K562 (cell line): ENCODE measurements around the gene PPARG. TPM values are rescaled to one million over a fixed set of nuclear protein-coding genes. Genes with fewer than 3 reads are reported as not detected.

Experiments
- ATAC-seq: fragments of 200-7000 bp; cut with Tn5 transposase; 3 replicates; pipeline ENCODE4 v1.9.1; 2020; ENCODE audit warnings: moderate library complexity
- BruUV-seq: library from RNA; stranded (reverse); fragments of 400-500 nt; replicated peaks from 2 replicates; lab custom pipeline; 2021; lab: Mats Ljungman, UMichigan
- CTCF ChIA-PET: fragments of 300-600 bp; formaldehyde crosslinking; extraction: SDS; loops from one replicate; lab custom pipeline; 2021; ENCODE audit warnings: low intra/inter-chr PET ratio; lab: Yijun Ruan, JAX
- POLR2A ChIA-PET: fragments of 300-600, 350-650 bp; sonication (Branson Sonifier 250); formaldehyde crosslinking; extraction: SDS; loops from one replicate; lab custom pipeline; 2021; ENCODE audit warnings: antibody characterized with exemption, inconsistent platforms; lab: Yijun Ruan, JAX
- DNase-seq, 4 experiments: peaks; one replicate each; pipeline versions ENCODE4 v3.0.0 to v3.0.0-alpha.2; 2011 to 2018; ENCODE audit warnings: low spot score in 3 of 4, mixed read lengths in 3 of 4; ENCODE audit errors: extremely low read depth in 1 of 4
- FAIRE-seq: peaks from 2 replicates; lab custom pipeline; 2011; peaks lifted over from hg19 to GRCh38; lab: Jason Lieb, UNC
- H2AFZ ChIP-seq: 2 replicates; pipeline ENCODE4 v1.6.0; 2011; ENCODE audit warnings: low read depth, low read length, control low read depth, inconsistent platforms
- H3K27ac ChIP-seq: fragments of 200-600 bp; 3 replicates; pipeline ENCODE4 v1.8.0; 2011; ENCODE audit warnings: low read depth, mild to moderate bottlenecking, control low read depth, inconsistent platforms, low read length, moderate library complexity, mixed read lengths; ENCODE audit errors: extremely low read depth
- H3K27me3 ChIP-seq, 2 experiments: fragments of 300-600 bp in 1 of 2; 2 replicates in 1 of 2; 3 replicates in 1 of 2; pipeline versions ENCODE4 v1.6.0 to v1.8.0; 2011; ENCODE audit warnings: inconsistent platforms in 2 of 2, low read length in 2 of 2, mild to moderate bottlenecking in 1 of 2, mixed read lengths in 1 of 2, moderate library complexity in 1 of 2; ENCODE audit not compliant: control insufficient read depth in 2 of 2, insufficient read depth in 2 of 2
- H3K36me3 ChIP-seq: fragments of 300-600 bp; 3 replicates; pipeline ENCODE4 v1.8.0; 2011; ENCODE audit warnings: mild to moderate bottlenecking, low read length, inconsistent platforms; ENCODE audit not compliant: control insufficient read depth, insufficient read depth
- H3K4me1 ChIP-seq, 2 experiments: fragments of 200-600 bp in 1 of 2; replicated peaks in 1 of 2; 2 replicates in 1 of 2; 3 replicates in 1 of 2; pipeline versions ENCODE4 v1.5.1 to v1.8.0; 2011; ENCODE audit warnings: inconsistent platforms in 2 of 2, low read length in 2 of 2, mild to moderate bottlenecking in 1 of 2, mixed read lengths in 1 of 2, moderate library complexity in 1 of 2; ENCODE audit not compliant: control insufficient read depth in 2 of 2, insufficient read depth in 2 of 2
- H3K4me2 ChIP-seq: 2 replicates; pipeline ENCODE4 v1.6.1; 2011; ENCODE audit warnings: low read length, control low read depth, inconsistent platforms, mixed read lengths; ENCODE audit not compliant: insufficient read depth
- H3K4me3 ChIP-seq: fragments of 200-600 bp; sonication (generic), shearing (Covaris generic); 2 replicates; pipeline ENCODE4 v1.5.1; 2016; ENCODE audit warnings: control low read depth, inconsistent platforms
- H3K79me2 ChIP-seq: fragments of 200-600 bp; 3 replicates; pipeline ENCODE4 v1.8.0; 2011; ENCODE audit warnings: low read length, inconsistent platforms; ENCODE audit not compliant: control insufficient read depth, insufficient read depth
- H3K9ac ChIP-seq, 2 experiments: 2 replicates each; pipeline versions ENCODE4 v1.6.0 to v1.6.1; 2011; ENCODE audit warnings: low read depth in 2 of 2, low read length in 2 of 2, control low read depth in 1 of 2, inconsistent platforms in 1 of 2, mild to moderate bottlenecking in 1 of 2, mixed read lengths in 1 of 2; ENCODE audit not compliant: insufficient read depth in 1 of 2
- H3K9me1 ChIP-seq: one replicate; pipeline ENCODE4 v1.6.0; 2011; ENCODE audit warnings: inconsistent platforms, mild to moderate bottlenecking, low read length, moderate library complexity; ENCODE audit not compliant: control insufficient read depth, insufficient read depth
- H3K9me3 ChIP-seq: replicated peaks from 2 replicates; pipeline ENCODE4 v1.5.1; 2011; ENCODE audit warnings: low read depth, low read length, inconsistent platforms; ENCODE audit not compliant: control insufficient read depth, insufficient read depth
- H4K20me1 ChIP-seq: replicated peaks from 2 replicates; pipeline ENCODE4 v1.6.1; 2011; ENCODE audit warnings: low read length, inconsistent platforms, mixed read lengths; ENCODE audit not compliant: control insufficient read depth, insufficient read depth
- ARID1B ChIP-seq: fragments of 450-650 bp; IDR thresholded peaks from 2 replicates; pipeline ENCODE4 v1.6.1; 2016; ENCODE audit warnings: antibody characterized with exemption, mild to moderate bottlenecking, inconsistent platforms
- BMI1 ChIP-seq: fragments of 150-350 bp; IDR thresholded peaks from 2 replicates; pipeline ENCODE4 v1.6.1; 2014; ENCODE audit warnings: low read length
- C11orf30 ChIP-seq: fragments of 450-650 bp; IDR thresholded peaks from 2 replicates; pipeline ENCODE4 v1.6.1; 2016; ENCODE audit warnings: low read depth, mild to moderate bottlenecking
- CEBPG ChIP-seq, 3 experiments: fragments of 200-800 bp in 1 of 3; sonication (Bioruptor generic) in 1 of 3; sonication (generic) in 1 of 3; formaldehyde crosslinking in 1 of 3; IDR thresholded peaks in 2 of 3; conservative IDR thresholded peaks in 1 of 3; 2 replicates each; pipeline versions ENCODE4 v1.6.1 to v1.8.0; 2016 to 2022; ENCODE audit warnings: missing compliant biosample characterization in 2 of 3, missing genetic modification characterization in 2 of 3, mild to moderate bottlenecking in 1 of 3, missing genetic modification reagents in 1 of 3
- FOXP1 ChIP-seq: sonication (generic); formaldehyde crosslinking; IDR thresholded peaks from 2 replicates; pipeline ENCODE4 v1.8.0; 2022; ENCODE audit warnings: mild to moderate bottlenecking, missing genetic modification reagents
- NR3C1 ChIP-seq: sonication (generic); formaldehyde crosslinking; IDR thresholded peaks from 2 replicates; pipeline ENCODE4 v1.8.1; 2022; ENCODE audit warnings: missing genetic modification reagents
- SP1 ChIP-seq: sonication (generic); formaldehyde crosslinking; IDR thresholded peaks from 2 replicates; pipeline ENCODE4 v1.8.1; 2022; ENCODE audit warnings: mild to moderate bottlenecking, missing genetic modification reagents
- THRB ChIP-seq: fragments of 450-650 bp; formaldehyde crosslinking; conservative IDR thresholded peaks from 2 replicates; pipeline ENCODE4 v1.4.0; 2022; ENCODE audit warnings: mild to moderate bottlenecking, missing genetic modification characterization
- ZNF133 ChIP-seq: fragments of 250-450 bp; sonication (Bioruptor Pico); IDR thresholded peaks from 2 replicates; pipeline ENCODE4 v1.4.0; 2020; ENCODE audit warnings: mild to moderate bottlenecking
- ZNF232 ChIP-seq: sonication (generic); formaldehyde crosslinking; IDR thresholded peaks from 2 replicates; pipeline ENCODE4 v1.8.0; 2022; ENCODE audit warnings: mild to moderate bottlenecking, missing genetic modification reagents
- ZNF24 ChIP-seq: fragments of 450-650 bp; IDR thresholded peaks from 2 replicates; pipeline ENCODE4 v1.6.1; 2016
- ZNF316 ChIP-seq: fragments of 450-650 bp; IDR thresholded peaks from 2 replicates; pipeline ENCODE4 v1.6.1; 2016
- WGBS: fragments of 100-300 bp; shearing (Covaris generic); methylation state at CpG from one replicate; pipeline ENCODE4 v1.1.6; 2016; ENCODE audit warnings: low coverage, mixed read lengths; ENCODE audit not compliant: insufficient coverage; ENCODE audit errors: missing lambda C conversion rate; 5-methylcytosine and 5-hydroxymethylcytosine counted together
- in situ Hi-C: fragments of 300-500 bp; cut with MboI; formaldehyde crosslinking; loops from 4 replicates; pipeline ENCODE4 v1.15.0; 2018; ENCODE audit warnings: inconsistent platforms, mixed read lengths
- intact Hi-C: fragments of 100-400 bp; cut with micrococcal nuclease; formaldehyde crosslinking; loops from 2 replicates; pipeline ENCODE4 v1.14.2; 2022
- polyA plus RNA-seq, 8 experiments: library from polyadenylated mRNA; depleted of rRNA in 4 of 8; stranded (reverse) in 5 of 8; unstranded in 3 of 8; fragments of >200 nt; fragmentation: Nextera tagmentation in 2 of 8; fragmentation: Illumina TruSeq in 1 of 8; extraction: Ambion mirVana in 2 of 8; extraction: Trizol in 1 of 8; gene quantifications; 2 replicates each; pipeline versions ENCODE4 v1.2.1 to v1.2.3, GENCODE V29; 2011 to 2014; ENCODE audit warnings: inconsistent platforms in 1 of 8, missing spikeins in 1 of 8
- total RNA-seq, 7 experiments: library from RNA; depleted of rRNA in 6 of 7; stranded (reverse); fragments of >200 nt in 6 of 7; fragmentation: Illumina TruSeq in 2 of 7; extraction: Trizol in 2 of 7; gene quantifications; 2 replicates each; pipeline versions ENCODE4 v1.2.1 to v1.2.3, GENCODE V29; 2011 to 2021; ENCODE audit warnings: low replicate concordance in 1 of 7
- TF ChIP-seq, protein P1 (sequence below): sonication (generic); formaldehyde crosslinking; IDR thresholded peaks from 2 replicates; pipeline ENCODE4 v1.8.1; 2023; ENCODE audit warnings: missing genetic modification reagents, mild to moderate bottlenecking, borderline replicate concordance
- TF ChIP-seq, protein P2 (sequence below), 2 experiments: fragments of 450-650 bp in 1 of 2; sonication (generic) in 1 of 2; formaldehyde crosslinking in 1 of 2; IDR thresholded peaks in 1 of 2; conservative IDR thresholded peaks in 1 of 2; 2 replicates each; pipeline versions ENCODE4 v1.6.1 to v1.8.1; 2016 to 2023; ENCODE audit warnings: mild to moderate bottlenecking in 2 of 2, moderate library complexity in 2 of 2, inconsistent platforms in 1 of 2, missing genetic modification reagents in 1 of 2
- TF ChIP-seq, protein P3 (sequence below): fragments of 450-650 bp; formaldehyde crosslinking; IDR thresholded peaks from 2 replicates; pipeline ENCODE4 v1.4.0; 2022; ENCODE audit warnings: missing genetic modification characterization

The PPARG gene
- total and polyA plus RNA-seq, 9 of the 15 experiments (the other 6 are each of a cell fraction or from before 2014, with no cell fraction given): not detected

DNA sequence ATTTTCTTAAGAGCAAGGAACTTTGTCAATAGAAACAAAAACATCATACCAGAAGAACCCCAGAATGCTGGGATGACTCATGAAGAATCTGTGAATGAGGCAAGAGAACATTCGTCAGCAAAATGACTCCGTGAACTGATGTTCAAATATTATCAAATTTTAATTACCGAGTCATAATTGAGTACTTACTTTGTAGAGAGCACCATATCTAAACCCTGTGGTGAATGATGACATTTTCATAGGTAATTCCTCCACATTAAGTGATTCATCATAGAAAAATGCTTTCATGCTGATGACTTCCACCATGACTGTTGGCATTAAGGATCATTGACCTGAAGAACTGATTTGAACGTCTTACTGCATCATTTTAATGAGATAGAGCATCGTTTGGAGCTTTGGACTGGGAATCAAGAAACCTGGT is 56.3 kb downstream of the PPARG start:
- H3K36me3 ChIP-seq: no peaks in the 10 kb centered on the region
- H4K20me1 ChIP-seq: no peaks in the 10 kb centered on the region
- no peaks in the 10 kb centered on the region for H3K79me2 ChIP-seq
- WGBS: under 1% methylated on average over 5 of the region's 5 CpGs
- H3K27me3 ChIP-seq: no peaks in the 10 kb centered on the region; a peak in 2 of 5 replicates
- no TSS peak for BruUV-seq
- in situ Hi-C loops: no loop called here
- ATAC-seq: no peak
- ChIA-PET CTCF (no interaction called here), POLR2A (no interaction called here)
- H3K4me2 ChIP-seq: no peak overlapping the region
- no peaks in the 10 kb centered on the region for H3K9me3 ChIP-seq
- H3K27ac ChIP-seq: no peak overlapping the region
- H3K9me1 ChIP-seq: no peaks in the 10 kb centered on the region
- no peak for FAIRE-seq
- no peak for DNase-seq
- no peak overlapping the region for H3K4me3 ChIP-seq
- no peak overlapping the region for H2AFZ ChIP-seq
- no peak overlapping the region for H3K9ac ChIP-seq
- H3K4me1 ChIP-seq: no peaks in the 10 kb centered on the region
- intact Hi-C loops: no loop called here
- no peak for TF ChIP-seq SP1
- no peak for TF ChIP-seq ZNF133
- peak; percentile 15; the same call in 1 of the 2 replicates for TF ChIP-seq C11orf30
- no peak for TF ChIP-seq ZNF24
- TF ChIP-seq, protein P1, sequence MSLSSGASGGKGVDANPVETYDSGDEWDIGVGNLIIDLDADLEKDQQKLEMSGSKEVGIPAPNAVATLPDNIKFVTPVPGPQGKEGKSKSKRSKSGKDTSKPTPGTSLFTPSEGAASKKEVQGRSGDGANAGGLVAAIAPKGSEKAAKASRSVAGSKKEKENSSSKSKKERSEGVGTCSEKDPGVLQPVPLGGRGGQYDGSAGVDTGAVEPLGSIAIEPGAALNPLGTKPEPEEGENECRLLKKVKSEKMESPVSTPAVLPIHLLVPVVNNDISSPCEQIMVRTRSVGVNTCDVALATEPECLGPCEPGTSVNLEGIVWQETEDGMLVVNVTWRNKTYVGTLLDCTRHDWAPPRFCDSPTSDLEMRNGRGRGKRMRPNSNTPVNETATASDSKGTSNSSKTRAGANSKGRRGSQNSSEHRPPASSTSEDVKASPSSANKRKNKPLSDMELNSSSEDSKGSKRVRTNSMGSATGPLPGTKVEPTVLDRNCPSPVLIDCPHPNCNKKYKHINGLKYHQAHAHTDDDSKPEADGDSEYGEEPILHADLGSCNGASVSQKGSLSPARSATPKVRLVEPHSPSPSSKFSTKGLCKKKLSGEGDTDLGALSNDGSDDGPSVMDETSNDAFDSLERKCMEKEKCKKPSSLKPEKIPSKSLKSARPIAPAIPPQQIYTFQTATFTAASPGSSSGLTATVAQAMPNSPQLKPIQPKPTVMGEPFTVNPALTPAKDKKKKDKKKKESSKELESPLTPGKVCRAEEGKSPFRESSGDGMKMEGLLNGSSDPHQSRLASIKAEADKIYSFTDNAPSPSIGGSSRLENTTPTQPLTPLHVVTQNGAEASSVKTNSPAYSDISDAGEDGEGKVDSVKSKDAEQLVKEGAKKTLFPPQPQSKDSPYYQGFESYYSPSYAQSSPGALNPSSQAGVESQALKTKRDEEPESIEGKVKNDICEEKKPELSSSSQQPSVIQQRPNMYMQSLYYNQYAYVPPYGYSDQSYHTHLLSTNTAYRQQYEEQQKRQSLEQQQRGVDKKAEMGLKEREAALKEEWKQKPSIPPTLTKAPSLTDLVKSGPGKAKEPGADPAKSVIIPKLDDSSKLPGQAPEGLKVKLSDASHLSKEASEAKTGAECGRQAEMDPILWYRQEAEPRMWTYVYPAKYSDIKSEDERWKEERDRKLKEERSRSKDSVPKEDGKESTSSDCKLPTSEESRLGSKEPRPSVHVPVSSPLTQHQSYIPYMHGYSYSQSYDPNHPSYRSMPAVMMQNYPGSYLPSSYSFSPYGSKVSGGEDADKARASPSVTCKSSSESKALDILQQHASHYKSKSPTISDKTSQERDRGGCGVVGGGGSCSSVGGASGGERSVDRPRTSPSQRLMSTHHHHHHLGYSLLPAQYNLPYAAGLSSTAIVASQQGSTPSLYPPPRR (CRISPR knock-in tag): no peak
- TF ChIP-seq, protein P2, sequence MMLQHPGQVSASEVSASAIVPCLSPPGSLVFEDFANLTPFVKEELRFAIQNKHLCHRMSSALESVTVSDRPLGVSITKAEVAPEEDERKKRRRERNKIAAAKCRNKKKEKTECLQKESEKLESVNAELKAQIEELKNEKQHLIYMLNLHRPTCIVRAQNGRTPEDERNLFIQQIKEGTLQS (IDR thresholded peaks at IDR 0.05): 0 out of 2 replicates have a peak, but pooled peaks have one; percentile 31
- TF ChIP-seq, protein P2 (CRISPR knock-in tag; conservative IDR thresholded peaks at IDR 0.05): no peak
- TF ChIP-seq, protein P3, sequence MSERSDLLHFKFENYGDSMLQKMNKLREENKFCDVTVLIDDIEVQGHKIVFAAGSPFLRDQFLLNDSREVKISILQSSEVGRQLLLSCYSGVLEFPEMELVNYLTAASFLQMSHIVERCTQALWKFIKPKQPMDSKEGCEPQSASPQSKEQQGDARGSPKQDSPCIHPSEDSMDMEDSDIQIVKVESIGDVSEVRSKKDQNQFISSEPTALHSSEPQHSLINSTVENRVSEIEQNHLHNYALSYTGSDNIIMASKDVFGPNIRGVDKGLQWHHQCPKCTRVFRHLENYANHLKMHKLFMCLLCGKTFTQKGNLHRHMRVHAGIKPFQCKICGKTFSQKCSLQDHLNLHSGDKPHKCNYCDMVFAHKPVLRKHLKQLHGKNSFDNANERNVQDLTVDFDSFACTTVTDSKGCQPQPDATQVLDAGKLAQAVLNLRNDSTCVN (CRISPR knock-in tag): no peak
- TF ChIP-seq ARID1B: no peak
- no peak for TF ChIP-seq CEBPG (CRISPR knock-in tag; IDR thresholded peaks at IDR 0.05)
- 0 out of 4 replicates have a peak, but pooled peaks of 1 of the 2 experiments have one; percentile 21 for TF ChIP-seq CEBPG (tag; conservative IDR thresholded peaks at IDR 0.05 in 1 of 2, IDR thresholded peaks at IDR 0.05 in 1 of 2)
- TF ChIP-seq ZNF232 (CRISPR knock-in tag): no peak
- no peak for TF ChIP-seq BMI1
- TF ChIP-seq FOXP1 (CRISPR knock-in tag): no peak
- TF ChIP-seq ZNF316: peak; percentile 34; the same call in 1 of the 2 replicates
- TF ChIP-seq NR3C1: no peak
- TF ChIP-seq THRB (CRISPR knock-in tag): no peak
